ENCODE data around the gene CTH. TPM values are rescaled to one million over a fixed set of nuclear protein-coding genes. Genes with fewer than 3 reads are reported as not detected.

CTH gene
- total and polyA plus RNA-seq, 4 donors: 4.3 to 8.6 (median 5.9) TPM

GRCh38 chr1:70386121-70386520 is 24.9 kb upstream of the CTH start:
- DNase-seq (no peak), ATAC-seq (ENCODE audit: insufficient read depth, low FRiP score) (no peak)
- TF ChIP-seq CTCF (IDR thresholded peaks at IDR 0.05; ENCODE audit: control extremely low read depth, extremely low read depth): no peak
- H3K36me3 ChIP-seq (ENCODE audit: control insufficient read depth in 4 of 4, insufficient read depth in 4 of 4, low read length in 4 of 4): no peaks in the 10 kb centered on the region
- H3K27me3 ChIP-seq (ENCODE audit: control insufficient read depth in 3 of 3, insufficient read depth in 3 of 3, low read length in 2 of 3): no peaks in the 10 kb centered on the region
- H3K9me3 ChIP-seq (ENCODE audit: control insufficient read depth in 4 of 4, insufficient read depth in 3 of 4, low read length in 3 of 4): no peaks in the 10 kb centered on the region
- H3K4me3 ChIP-seq: no peak overlapping the region
- no peak overlapping the region for H3K9ac ChIP-seq (ENCODE audit: insufficient read depth in 1 of 2, low read length in 2 of 2)
- 95% methylated on average over 2 of the region's 2 CpGs for WGBS, 2 donors
- H3K27ac ChIP-seq (ENCODE audit: low read depth in 1 of 2, low read length in 1 of 2): no peak overlapping the region
- no peaks in the 10 kb centered on the region for H3K4me1 ChIP-seq (ENCODE audit: control insufficient read depth in 5 of 5, insufficient read depth in 5 of 5, low read length in 5 of 5)

GRCh38 chr1:70387507-70387906 is 23.6 kb upstream of the CTH start:
- Histone ChIP-seq H3K36me3 (ENCODE audit: control insufficient read depth in 4 of 4, insufficient read depth in 4 of 4, low read length in 4 of 4) (no peaks in the 10 kb centered on the region), H3K27ac (ENCODE audit: low read depth in 1 of 2, low read length in 1 of 2) (no peak overlapping the region), H3K9me3 (ENCODE audit: control insufficient read depth in 4 of 4, insufficient read depth in 3 of 4, low read length in 3 of 4) (no peaks in the 10 kb centered on the region), H3K9ac (ENCODE audit: insufficient read depth in 1 of 2, low read length in 2 of 2) (no peak overlapping the region), H3K4me3 (no peak overlapping the region), H3K27me3 (ENCODE audit: control insufficient read depth in 3 of 3, insufficient read depth in 3 of 3, low read length in 2 of 3) (no peaks in the 10 kb centered on the region), H3K4me1 (ENCODE audit: control insufficient read depth in 5 of 5, insufficient read depth in 5 of 5, low read length in 5 of 5) (no peaks in the 10 kb centered on the region)
- DNase-seq: no peak
- 94% methylated on average over 5 of the region's 5 CpGs for WGBS, 2 donors
- no peak for ATAC-seq (ENCODE audit: insufficient read depth, low FRiP score)
- TF ChIP-seq CTCF (IDR thresholded peaks at IDR 0.05; ENCODE audit: control extremely low read depth, extremely low read depth): no peak

- ATAC-seq (ENCODE audit: insufficient read depth, low FRiP score) (no peak), DNase-seq (no peak)
- H3K27me3 ChIP-seq (ENCODE audit: control insufficient read depth in 3 of 3, insufficient read depth in 3 of 3, low read length in 2 of 3): no peaks in the 10 kb centered on the region
- H3K27ac ChIP-seq (ENCODE audit: low read depth in 1 of 2, low read length in 1 of 2): no peak overlapping the region
- no peaks in the 10 kb centered on the region for H3K36me3 ChIP-seq (ENCODE audit: control insufficient read depth in 4 of 4, insufficient read depth in 4 of 4, low read length in 4 of 4)
- no peak overlapping the region for H3K9ac ChIP-seq (ENCODE audit: insufficient read depth in 1 of 2, low read length in 2 of 2)
- no peaks in the 10 kb centered on the region for H3K4me1 ChIP-seq (ENCODE audit: control insufficient read depth in 5 of 5, insufficient read depth in 5 of 5, low read length in 5 of 5)
- TF ChIP-seq CTCF (IDR thresholded peaks at IDR 0.05; ENCODE audit: control extremely low read depth, extremely low read depth): no peak
- H3K4me3 ChIP-seq: no peak overlapping the region
- H3K9me3 ChIP-seq (ENCODE audit: control insufficient read depth in 4 of 4, insufficient read depth in 3 of 4, low read length in 3 of 4): no peaks in the 10 kb centered on the region
These were observed 18.4 kb upstream of the CTH start for GRCh38 chr1:70392626-70393025.

GRCh38 chr1:70396607-70397006 is 14.5 kb upstream of the CTH start:
- WGBS, 2 donors: 62 to 80% methylated on average over 2 of the region's 2 CpGs

More at GRCh38 chr1:70396607-70397006, 14.5 kb upstream of the CTH start:
- H3K36me3 ChIP-seq (ENCODE audit: control insufficient read depth in 4 of 4, insufficient read depth in 4 of 4, low read length in 4 of 4): no peaks in the 10 kb centered on the region
- no peak for TF ChIP-seq CTCF (IDR thresholded peaks at IDR 0.05; ENCODE audit: control extremely low read depth, extremely low read depth)
- H3K27ac ChIP-seq (ENCODE audit: low read depth in 1 of 2, low read length in 1 of 2): no peak overlapping the region
- ATAC-seq (ENCODE audit: insufficient read depth, low FRiP score) (no peak), DNase-seq (no peak)
- H3K4me1 ChIP-seq (ENCODE audit: control insufficient read depth in 5 of 5, insufficient read depth in 5 of 5, low read length in 5 of 5): no peaks in the 10 kb centered on the region
- H3K9me3 ChIP-seq (ENCODE audit: control insufficient read depth in 4 of 4, insufficient read depth in 3 of 4, low read length in 3 of 4): no peaks in the 10 kb centered on the region
- no peak overlapping the region for H3K9ac ChIP-seq (ENCODE audit: insufficient read depth in 1 of 2, low read length in 2 of 2)
- H3K27me3 ChIP-seq (ENCODE audit: control insufficient read depth in 3 of 3, insufficient read depth in 3 of 3, low read length in 2 of 3): no peaks in the 10 kb centered on the region
- no peak overlapping the region for H3K4me3 ChIP-seq

All from lung (tissue), 12 donors.